B cell (primary cell): ENCODE measurements around the gene GNG3.

ENCODE experiments used
- CTCF ChIP-seq: fragments of 200-600 bp; IDR thresholded peaks from one replicate; pipeline ENCODE4 v1.8.0; 2022; ENCODE audit warnings: antibody characterized with exemption, mild to moderate bottlenecking
- EZH2 ChIP-seq: IDR thresholded peaks from 2 replicates; pipeline ENCODE4 v1.6.1; 2012; ENCODE audit warnings: borderline replicate concordance, low read depth, mild to moderate bottlenecking, moderate library complexity, low read length; ENCODE audit not compliant: insufficient read depth, poor library complexity, severe bottlenecking

DNA sequence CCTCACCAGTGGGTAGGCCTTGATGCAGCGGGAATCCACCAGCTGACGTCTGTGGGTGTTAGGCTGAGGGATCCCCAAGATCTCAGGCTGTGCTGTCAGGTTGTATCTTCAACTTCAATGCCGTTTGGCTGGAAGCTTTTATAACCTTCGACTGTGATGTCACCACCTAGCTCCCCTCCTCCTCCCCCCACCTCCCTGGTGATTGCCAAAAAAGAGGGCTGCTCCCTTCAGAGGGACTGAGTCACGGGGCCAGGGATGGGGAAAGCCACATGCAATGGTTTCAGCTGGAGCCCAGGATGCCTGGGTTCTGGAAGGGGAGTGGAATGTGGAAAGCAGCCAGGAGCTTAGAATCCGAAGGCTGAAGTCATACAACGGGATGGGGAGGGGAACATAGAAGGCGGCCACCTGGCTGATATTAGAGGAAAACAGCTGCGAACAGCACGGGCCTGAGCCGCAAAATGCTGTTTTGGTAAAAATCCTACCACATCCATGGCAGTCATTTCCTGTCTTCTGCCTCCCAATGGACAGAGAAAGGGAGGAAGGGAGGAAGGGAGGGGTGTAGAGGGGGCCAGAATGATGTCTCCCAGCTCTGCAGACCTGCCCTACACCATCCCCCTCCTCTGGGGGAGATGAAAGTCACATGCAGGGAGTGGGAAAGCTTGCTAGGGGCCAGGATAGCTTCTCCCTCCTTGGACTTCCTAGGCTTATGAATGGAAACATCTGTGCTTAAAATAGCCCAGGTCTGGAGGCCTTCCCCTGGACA lies 17.9 kb upstream of the GNG3 start, which contains the start of gene LRRN4CL:
- TF ChIP-seq EZH2 (no peak), CTCF (no peak)
